ENCODE data around the gene CEP135.
A peak's percentile ranks its signal among the peaks of the same experiment; 100 is the strongest.
"Not testable (repeated sequence)": the region's sequence is repeated elsewhere in the genome, so short reads cannot be mapped to it uniquely, and the experiment has no call there.

Gene CEP135

DNA sequence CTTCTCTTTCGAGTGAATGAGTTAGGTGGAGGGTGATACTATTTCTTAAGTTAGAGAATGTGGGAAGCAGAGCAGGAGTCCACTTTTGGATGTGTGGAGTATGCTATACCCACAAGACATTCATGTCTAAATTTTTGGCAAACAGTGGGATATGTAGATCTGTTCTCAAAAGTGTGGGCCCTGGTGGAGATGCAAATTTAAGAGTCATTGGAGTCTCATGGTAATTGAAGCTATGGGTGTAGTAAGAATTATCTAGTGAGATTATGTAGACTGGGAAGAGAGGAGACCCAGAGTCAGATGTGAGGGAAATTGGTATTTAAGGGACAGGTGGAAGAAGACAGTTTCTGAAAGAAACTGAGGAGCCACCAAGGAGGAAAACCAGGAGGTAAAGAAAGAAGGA lies 7.0 kb downstream of the CEP135 start:
- H3K4me1 Mint-ChIP-seq = peaks cover 5% of the 10 kb centered on the region
- H3K27me3 Mint-ChIP-seq = no peaks in the 10 kb centered on the region
- H3K36me3 Mint-ChIP-seq = peaks cover 24% of the 10 kb centered on the region
- H3K27ac Mint-ChIP-seq = peak overlapping the region; percentile 6
- no peaks in the 10 kb centered on the region for H3K9me3 Mint-ChIP-seq
- no peak for DNase-seq (ENCODE audit: low spot score in 2 of 2)
- no peak overlapping the region for H3K4me3 Mint-ChIP-seq
- no peak for ATAC-seq (ENCODE audit: low read depth)

DNA sequence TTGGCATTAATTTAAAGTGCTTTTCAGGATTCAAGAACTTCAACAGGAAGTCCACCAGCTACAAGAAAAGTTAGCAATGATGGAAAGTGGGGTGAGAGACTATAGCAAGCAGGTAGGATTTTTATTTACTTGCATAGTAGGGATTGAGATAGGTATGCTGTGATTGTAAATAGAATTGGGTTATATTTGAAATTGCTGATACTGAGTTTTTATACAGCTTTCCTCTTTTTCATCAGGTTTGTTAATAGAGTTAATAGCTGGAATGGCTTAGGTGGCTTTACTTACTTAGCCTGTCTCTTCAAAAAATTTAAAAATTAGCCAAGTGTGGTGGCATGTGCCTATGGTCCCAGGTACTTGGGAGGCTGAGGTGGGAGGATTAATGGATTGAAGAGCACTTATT lies 10.9 kb downstream of the CEP135 start:
- DNase-seq (ENCODE audit: low spot score in 2 of 2) (no peak), ATAC-seq (ENCODE audit: low read depth) (no peak)
- Mint-ChIP-seq H3K36me3 (peaks cover 34% of the 10 kb centered on the region), H3K9me3 (no peaks in the 10 kb centered on the region), H3K27ac (no peak overlapping the region), H3K4me3 (no peak overlapping the region), H3K27me3 (no peaks in the 10 kb centered on the region), H3K4me1 (peaks cover 6% of the 10 kb centered on the region)

DNA sequence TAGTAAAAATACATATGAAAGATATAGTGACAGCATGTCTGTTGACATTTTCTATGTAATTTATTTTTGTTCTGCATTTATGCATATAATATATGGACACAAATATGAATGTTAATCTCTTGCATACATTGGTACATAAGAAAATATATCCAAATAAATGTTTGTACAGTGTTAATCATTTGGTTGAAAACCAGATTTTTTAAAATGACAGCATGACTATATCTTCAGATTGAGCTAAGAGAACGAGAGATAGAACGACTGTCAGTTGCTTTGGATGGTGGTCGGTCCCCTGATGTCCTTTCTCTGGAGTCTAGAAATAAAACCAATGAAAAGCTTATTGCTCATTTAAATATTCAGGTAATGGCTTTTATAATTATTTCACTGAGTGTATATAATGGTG lies 15.3 kb downstream of the CEP135 start:
- DNase-seq (ENCODE audit: low spot score in 2 of 2) (no peak), ATAC-seq (ENCODE audit: low read depth) (no peak)
- Mint-ChIP-seq H3K27ac (no peak overlapping the region), H3K36me3 (peaks cover 33% of the 10 kb centered on the region), H3K4me1 (peaks cover 4% of the 10 kb centered on the region), H3K27me3 (no peaks in the 10 kb centered on the region), H3K4me3 (no peak overlapping the region), H3K9me3 (no peaks in the 10 kb centered on the region)

DNA sequence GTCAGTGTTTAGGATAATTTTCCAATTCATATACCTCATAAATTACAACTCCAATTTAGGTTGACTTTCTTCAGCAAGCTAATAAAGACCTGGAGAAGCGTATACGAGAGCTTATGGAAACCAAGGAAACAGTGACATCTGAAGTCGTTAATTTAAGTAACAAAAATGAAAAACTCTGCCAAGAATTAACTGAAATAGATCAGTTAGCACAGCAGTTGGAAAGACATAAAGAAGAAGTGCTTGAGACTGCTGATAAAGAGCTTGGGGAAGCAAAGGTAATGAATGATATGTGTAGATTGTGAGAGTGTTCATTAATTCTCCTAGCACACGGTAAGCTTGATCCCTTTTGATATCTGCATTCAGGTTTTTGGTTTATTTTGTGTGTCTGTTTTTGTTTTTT lies 16.8 kb downstream of the CEP135 start:
- Mint-ChIP-seq H3K4me3 (no peak overlapping the region), H3K4me1 (peaks cover 4% of the 10 kb centered on the region), H3K27me3 (no peaks in the 10 kb centered on the region), H3K9me3 (no peaks in the 10 kb centered on the region), H3K36me3 (peaks cover 29% of the 10 kb centered on the region), H3K27ac (no peak overlapping the region)
- DNase-seq (ENCODE audit: low spot score in 2 of 2) = no peak
- ATAC-seq (ENCODE audit: low read depth) = no peak

DNA sequence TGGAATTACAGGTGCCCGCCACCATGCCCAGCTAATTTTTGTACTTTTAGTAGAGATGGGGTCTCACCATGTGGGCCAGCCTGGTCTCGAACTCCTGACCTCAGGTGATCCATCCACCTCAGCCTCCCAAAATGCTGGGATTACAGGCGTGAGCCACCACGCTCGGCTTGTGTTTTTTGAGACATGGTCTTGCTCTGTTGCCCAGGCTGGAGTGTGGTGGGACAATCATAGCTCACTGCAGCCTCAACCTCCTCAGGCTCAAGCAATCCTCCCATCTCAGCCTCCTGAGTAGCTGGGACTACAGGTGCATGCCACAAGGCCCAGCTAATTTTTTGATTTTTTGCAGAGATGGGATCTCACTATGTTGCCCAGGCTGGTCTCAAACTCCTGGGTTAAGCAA lies 17.6 kb downstream of the CEP135 start:
- H3K27ac Mint-ChIP-seq; DNase-seq (ENCODE audit: low spot score in 2 of 2); H3K27me3 Mint-ChIP-seq; H3K4me3 Mint-ChIP-seq; H3K9me3 Mint-ChIP-seq; ATAC-seq (ENCODE audit: low read depth); H3K4me1 Mint-ChIP-seq: not testable (repeated sequence)
- peaks cover 29% of the 10 kb centered on the region for H3K36me3 Mint-ChIP-seq

DNA sequence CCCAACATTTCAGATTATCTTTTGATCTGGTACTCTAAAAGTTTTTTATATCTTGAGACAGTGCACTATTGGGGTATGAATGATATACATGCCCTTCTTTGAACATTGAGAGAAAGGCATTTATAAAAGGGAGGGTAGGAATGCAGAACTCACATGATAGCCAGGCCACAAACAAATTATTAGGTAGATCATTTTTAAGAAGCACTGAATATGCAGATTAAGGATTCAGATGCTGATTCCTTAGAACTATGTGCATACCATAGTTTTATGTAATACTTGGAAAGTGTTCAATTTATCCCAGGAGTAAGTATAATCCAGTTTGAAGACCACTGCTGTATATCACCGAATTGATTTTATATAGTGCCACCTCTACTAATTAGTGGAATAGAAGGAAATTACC lies 18.6 kb downstream of the CEP135 start:
- Mint-ChIP-seq H3K27me3 (no peaks in the 10 kb centered on the region), H3K36me3 (peaks cover 31% of the 10 kb centered on the region), H3K9me3 (no peaks in the 10 kb centered on the region), H3K4me1 (peaks cover under 1% of the 10 kb centered on the region), H3K27ac (no peak overlapping the region), H3K4me3 (no peak overlapping the region)
- DNase-seq (ENCODE audit: low spot score in 2 of 2) (no peak), ATAC-seq (ENCODE audit: low read depth) (no peak)

DNA sequence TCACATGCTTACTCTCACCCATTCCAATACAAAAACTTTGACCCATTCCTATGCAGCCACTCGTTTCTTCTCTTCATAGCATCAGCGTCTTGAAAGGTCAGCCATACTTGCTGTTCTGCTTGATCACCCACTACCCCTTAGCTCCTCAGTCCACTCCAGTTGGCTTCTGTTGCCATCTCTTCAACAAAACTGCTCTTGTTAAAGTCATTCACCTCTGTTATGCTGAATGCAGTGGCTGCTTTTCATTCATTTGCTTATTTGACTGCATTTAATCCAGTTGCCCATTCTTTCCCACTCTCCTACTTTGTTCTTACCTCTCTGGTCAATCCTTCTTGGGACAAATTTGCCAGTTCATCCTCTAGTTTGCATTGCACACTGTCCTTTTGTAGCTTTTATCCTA lies 24.9 kb downstream of the CEP135 start:
- H3K27ac Mint-ChIP-seq = no peak overlapping the region
- no peak overlapping the region for H3K4me3 Mint-ChIP-seq
- H3K36me3 Mint-ChIP-seq = peaks cover 35% of the 10 kb centered on the region
- H3K27me3 Mint-ChIP-seq = no peaks in the 10 kb centered on the region
- peaks cover 2% of the 10 kb centered on the region for H3K4me1 Mint-ChIP-seq
- no peaks in the 10 kb centered on the region for H3K9me3 Mint-ChIP-seq
- no peak for DNase-seq (ENCODE audit: low spot score in 2 of 2)
- ATAC-seq (ENCODE audit: low read depth) = no peak

DNA sequence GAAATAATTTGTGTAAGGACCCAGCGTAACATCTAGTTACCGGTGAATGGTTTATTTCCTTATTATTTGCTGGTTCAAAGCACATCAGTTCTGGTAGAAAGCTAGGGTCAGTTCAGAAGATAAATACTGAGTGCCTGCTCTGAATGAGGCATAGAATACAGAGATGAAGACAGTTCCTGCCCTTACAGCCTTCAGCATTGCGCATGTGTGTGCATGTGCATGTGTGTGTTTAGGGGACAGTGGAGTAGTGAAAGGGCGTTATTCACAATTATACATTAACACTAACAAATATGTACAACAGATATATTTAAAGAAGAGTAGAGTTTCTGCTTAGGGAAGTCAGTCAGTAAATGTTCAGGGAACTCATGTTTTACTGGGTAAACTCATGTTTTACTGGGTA lies 29.1 kb downstream of the CEP135 start:
- no peak for ATAC-seq (ENCODE audit: low read depth)
- peaks cover 36% of the 10 kb centered on the region for H3K36me3 Mint-ChIP-seq
- H3K4me3 Mint-ChIP-seq = no peak overlapping the region
- H3K9me3 Mint-ChIP-seq = no peaks in the 10 kb centered on the region
- DNase-seq (ENCODE audit: low spot score in 2 of 2) = no peak
- peaks cover 8% of the 10 kb centered on the region for H3K4me1 Mint-ChIP-seq
- H3K27me3 Mint-ChIP-seq = no peaks in the 10 kb centered on the region
- H3K27ac Mint-ChIP-seq = no peak overlapping the region

DNA sequence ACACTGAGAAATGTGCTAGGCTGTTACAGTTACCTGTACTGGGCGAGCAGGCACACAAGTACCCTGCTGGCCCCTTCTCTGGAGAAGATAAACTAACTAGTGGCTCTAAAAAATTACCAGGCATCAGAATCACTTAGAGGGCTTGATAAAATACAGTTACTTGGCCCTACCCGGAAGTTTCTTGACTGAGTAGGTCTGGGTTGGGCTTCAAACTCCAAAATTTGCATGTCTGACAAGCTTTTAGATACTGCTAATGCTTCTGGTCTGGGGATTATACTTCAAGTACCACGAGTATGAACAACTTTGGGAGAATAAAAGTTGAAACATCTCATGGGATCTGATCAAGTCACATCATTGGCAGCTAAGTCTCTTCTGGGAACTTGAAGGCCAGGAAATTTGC lies 30.8 kb downstream of the CEP135 start:
- no peak overlapping the region for H3K4me3 Mint-ChIP-seq
- ATAC-seq (ENCODE audit: low read depth) = peak; percentile 74
- H3K27me3 Mint-ChIP-seq = no peaks in the 10 kb centered on the region
- no peak for DNase-seq (ENCODE audit: low spot score in 2 of 2)
- H3K9me3 Mint-ChIP-seq = no peaks in the 10 kb centered on the region
- H3K36me3 Mint-ChIP-seq = peaks cover 38% of the 10 kb centered on the region
- peaks cover 8% of the 10 kb centered on the region for H3K4me1 Mint-ChIP-seq
- H3K27ac Mint-ChIP-seq = peak overlapping the region; percentile 22

DNA sequence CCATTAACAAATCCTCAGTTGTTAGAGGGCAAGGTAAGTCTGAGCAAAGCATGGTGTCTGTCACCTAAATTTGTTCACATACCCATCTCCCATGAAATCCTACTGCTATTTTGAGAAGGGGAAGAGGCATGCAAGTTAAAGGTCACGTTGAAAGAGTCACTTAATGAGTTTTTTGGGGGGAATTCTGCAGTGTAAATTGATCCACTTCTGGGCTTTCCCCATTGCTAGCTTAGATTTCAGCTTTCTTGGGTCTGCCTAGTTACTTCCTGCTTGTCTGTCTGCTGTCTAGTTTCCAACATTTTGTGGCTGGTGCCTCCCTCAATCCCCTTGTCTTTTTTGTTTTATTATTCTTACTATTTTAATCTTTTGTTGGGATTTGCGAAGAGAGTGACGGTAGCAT lies 32.0 kb downstream of the CEP135 start:
- Mint-ChIP-seq H3K27ac (no peak overlapping the region), H3K9me3 (no peaks in the 10 kb centered on the region), H3K27me3 (no peaks in the 10 kb centered on the region), H3K4me1 (peaks cover 8% of the 10 kb centered on the region), H3K4me3 (no peak overlapping the region), H3K36me3 (peaks cover 36% of the 10 kb centered on the region)
- DNase-seq (ENCODE audit: low spot score in 2 of 2) (no peak), ATAC-seq (ENCODE audit: low read depth) (no peak)

DNA sequence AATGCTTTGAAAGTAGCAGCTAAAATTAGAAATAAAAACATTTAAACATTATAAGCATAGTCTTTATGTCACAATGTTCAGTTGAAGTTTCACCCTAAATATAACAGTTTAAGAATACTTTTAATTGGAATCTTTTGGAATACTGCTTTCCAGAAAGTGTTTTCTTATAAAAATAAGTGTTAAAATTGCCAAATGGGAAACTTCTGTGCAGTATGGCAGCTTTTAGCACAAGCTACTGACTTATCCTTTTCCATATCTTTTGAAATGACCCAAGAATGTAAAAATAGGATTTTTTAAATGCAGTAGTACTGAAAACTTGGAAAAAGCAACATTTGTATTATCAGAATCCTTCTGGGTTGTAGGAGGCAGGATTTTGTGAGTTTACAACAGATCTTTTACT lies 34.2 kb downstream of the CEP135 start:
- peaks cover 30% of the 10 kb centered on the region for H3K36me3 Mint-ChIP-seq

DNA sequence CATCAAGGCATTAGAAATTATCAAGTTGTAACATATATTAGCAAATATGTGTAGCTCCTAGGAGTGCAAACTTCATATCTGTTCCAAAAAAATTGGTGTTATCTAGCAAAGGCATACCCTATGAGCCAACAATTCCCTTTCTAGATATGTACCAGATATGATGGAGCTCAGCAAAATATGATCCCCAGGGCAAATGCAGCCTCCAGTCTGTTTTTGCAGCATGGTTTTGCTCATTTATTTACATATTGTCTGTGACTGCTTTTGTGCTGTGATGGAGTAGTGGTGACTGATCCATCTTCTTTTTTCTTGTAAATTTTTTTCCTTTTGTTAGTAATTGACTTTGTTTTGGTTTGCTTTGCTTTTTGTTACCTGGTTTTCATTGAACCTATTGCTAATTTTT lies 41.0 kb downstream of the CEP135 start:
- Mint-ChIP-seq H3K36me3 (peaks cover 25% of the 10 kb centered on the region), H3K27me3 (no peaks in the 10 kb centered on the region), H3K9me3 (no peaks in the 10 kb centered on the region), H3K4me3 (no peak overlapping the region), H3K4me1 (peaks cover 14% of the 10 kb centered on the region), H3K27ac (no peak overlapping the region)
- DNase-seq (ENCODE audit: low spot score in 2 of 2) (no peak), ATAC-seq (ENCODE audit: low read depth) (no peak)

More for the DNA sequence above, 34.2 kb downstream of the CEP135 start:
- no peak overlapping the region for H3K27ac Mint-ChIP-seq
- H3K4me1 Mint-ChIP-seq = peaks cover 5% of the 10 kb centered on the region
- DNase-seq (ENCODE audit: low spot score in 2 of 2) = no peak
- no peaks in the 10 kb centered on the region for H3K27me3 Mint-ChIP-seq
- no peak for ATAC-seq (ENCODE audit: low read depth)
- H3K9me3 Mint-ChIP-seq = no peaks in the 10 kb centered on the region
- H3K4me3 Mint-ChIP-seq = no peak overlapping the region

DNA sequence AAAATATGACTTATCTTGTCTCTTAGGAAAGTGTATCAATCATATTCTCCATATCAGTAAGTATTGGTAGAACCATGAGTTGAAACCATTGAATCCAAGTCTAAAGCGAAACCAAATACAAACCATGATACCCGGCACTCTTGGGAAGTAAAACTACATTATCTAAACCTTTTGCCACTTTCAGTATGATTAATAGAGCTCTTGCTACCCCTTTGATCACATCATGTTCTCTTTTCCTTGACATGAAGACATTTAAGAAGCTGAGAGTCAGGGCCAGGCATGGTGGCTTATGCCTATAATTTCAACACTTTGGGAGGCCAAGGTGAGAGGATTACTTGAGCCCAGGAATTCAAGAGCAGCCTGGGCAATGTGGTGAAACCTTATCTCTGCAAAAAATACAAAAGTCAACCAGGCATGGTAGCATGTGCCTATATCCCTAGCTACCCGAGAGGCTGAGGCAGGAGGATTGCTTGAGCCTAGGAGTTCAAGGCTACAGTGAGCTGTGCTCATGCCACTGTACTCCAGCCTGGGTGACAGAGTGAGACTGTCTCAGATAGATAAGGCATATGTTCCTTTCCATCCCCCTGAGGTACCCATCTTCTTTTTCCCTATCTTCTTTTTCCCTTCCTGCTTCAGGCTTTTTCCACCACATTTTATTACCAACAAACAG lies 45.4 kb downstream of the CEP135 start:
- H3K27ac Mint-ChIP-seq = peak overlapping the region; percentile 55
- peaks cover 14% of the 10 kb centered on the region for H3K4me1 Mint-ChIP-seq
- ATAC-seq (ENCODE audit: low read depth) (peak; percentile 52), DNase-seq (ENCODE audit: low spot score in 2 of 2) (no peak)
- no peaks in the 10 kb centered on the region for H3K27me3 Mint-ChIP-seq
- no peak overlapping the region for H3K4me3 Mint-ChIP-seq
- peaks cover 40% of the 10 kb centered on the region for H3K36me3 Mint-ChIP-seq
- no peaks in the 10 kb centered on the region for H3K9me3 Mint-ChIP-seq

DNA sequence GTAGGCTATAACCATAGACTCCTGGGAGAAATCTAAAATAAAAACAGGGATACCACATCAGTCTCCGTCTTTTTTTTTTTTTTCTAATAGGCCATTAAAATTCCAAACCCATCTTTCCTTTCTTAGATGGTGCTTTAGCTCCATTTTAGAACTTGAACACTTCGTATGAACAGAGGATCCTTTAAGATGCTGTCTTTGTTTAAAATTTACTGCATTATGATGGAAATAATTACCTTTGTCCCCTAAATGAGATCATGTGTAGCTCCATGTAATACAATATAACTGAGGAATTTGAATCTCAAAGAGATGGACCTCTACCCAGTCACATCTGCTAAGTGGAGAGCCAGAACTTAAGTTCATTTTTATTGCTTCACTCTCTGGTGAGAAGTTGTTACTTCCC lies 47.9 kb downstream of the CEP135 start:
- peaks cover 57% of the 10 kb centered on the region for H3K36me3 Mint-ChIP-seq
- H3K4me1 Mint-ChIP-seq = peaks cover 11% of the 10 kb centered on the region
- no peak overlapping the region for H3K27ac Mint-ChIP-seq
- H3K27me3 Mint-ChIP-seq = no peaks in the 10 kb centered on the region
- H3K4me3 Mint-ChIP-seq = no peak overlapping the region
- peaks cover 4% of the 10 kb centered on the region for H3K9me3 Mint-ChIP-seq
- ATAC-seq (ENCODE audit: low read depth) = no peak
- no peak for DNase-seq (ENCODE audit: low spot score in 2 of 2)

DNA sequence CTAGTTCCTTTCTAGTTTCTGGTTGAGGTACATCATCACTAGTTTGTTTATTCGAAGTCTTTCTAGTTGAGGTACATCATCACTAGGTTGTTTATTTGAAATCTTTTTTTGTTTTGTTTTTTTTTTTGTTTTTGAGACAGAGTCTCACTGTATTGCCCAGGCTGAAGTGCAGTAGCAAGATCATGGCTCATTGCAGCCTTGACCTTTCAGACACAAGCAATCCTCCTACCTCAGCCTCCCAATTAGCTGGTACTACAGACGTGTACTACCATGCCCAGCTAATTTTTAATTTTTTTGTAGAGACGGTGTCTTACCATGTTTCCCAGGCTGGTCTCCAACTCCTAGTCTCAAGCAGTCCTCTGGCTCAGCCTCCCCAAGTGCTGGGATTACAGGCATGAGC lies 54.9 kb downstream of the CEP135 start:
- DNase-seq (ENCODE audit: low spot score in 2 of 2) (no peak), ATAC-seq (ENCODE audit: low read depth) (no peak)
- peaks cover 6% of the 10 kb centered on the region for H3K9me3 Mint-ChIP-seq
- H3K36me3 Mint-ChIP-seq = peaks cover 76% of the 10 kb centered on the region
- peaks cover 3% of the 10 kb centered on the region for H3K4me1 Mint-ChIP-seq
- H3K27me3 Mint-ChIP-seq = no peaks in the 10 kb centered on the region
- H3K4me3 Mint-ChIP-seq = no peak overlapping the region
- no peak overlapping the region for H3K27ac Mint-ChIP-seq

All from memory B cell (primary cell).